GM19023 (cell line): ENCODE results near the gene NKAIN2.
"Not testable (repeated sequence)": the region's sequence is repeated elsewhere in the genome, so short reads cannot be mapped to it uniquely, and the experiment has no call there.

Experiments
- ATAC-seq: cut with Tn5 transposase; IDR thresholded peaks from one replicate; pipeline ENCODE4 v1.9.1; 2021; ENCODE audit warnings: mild to moderate bottlenecking, moderate library complexity; ENCODE audit not compliant: unreplicated experiment

The NKAIN2 gene

DNA sequence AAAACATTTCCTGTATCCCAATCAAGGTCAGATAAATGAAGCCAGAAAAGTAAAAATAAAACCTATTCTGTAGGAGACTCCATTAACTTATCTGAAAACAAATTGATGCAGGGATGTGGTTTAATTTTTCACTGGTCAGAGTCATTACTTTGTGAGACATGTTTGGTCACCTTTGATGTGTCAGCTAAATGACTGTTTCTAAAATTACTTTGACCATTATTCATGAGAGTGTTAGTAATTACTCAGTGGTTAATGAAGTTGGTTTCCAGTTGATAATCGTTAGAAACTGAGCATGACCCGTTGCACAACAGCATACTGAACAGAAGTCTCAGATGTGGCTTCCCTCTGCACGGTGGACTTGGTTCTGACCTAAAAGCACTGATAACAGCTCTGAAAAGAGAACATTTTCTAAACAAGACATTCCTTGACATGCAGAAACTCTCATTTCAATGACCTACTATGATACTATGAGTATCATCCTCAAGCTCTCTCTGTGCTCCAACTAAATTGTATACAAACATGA is 748.1 kb downstream of the NKAIN2 start:
- ATAC-seq = no peak

DNA sequence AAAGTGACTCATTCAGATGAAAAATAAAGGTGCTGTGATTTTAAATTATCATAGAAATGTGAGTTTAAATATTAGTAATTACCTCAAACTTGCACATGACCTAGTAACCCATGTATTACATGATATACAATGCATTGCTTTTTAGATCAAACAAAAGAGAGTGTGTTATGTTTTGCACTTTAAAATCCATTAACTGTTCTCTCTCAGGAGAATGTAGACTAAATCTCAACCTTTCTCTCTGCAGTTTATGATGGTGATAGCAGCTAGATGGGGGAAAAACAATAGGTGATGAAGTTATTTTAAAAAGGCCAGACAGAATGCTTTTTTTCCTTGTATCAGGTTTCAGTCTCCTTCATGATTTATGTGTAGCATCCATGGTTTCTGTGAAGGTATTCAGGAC is 754.2 kb downstream of the NKAIN2 start:
- no peak for ATAC-seq

DNA sequence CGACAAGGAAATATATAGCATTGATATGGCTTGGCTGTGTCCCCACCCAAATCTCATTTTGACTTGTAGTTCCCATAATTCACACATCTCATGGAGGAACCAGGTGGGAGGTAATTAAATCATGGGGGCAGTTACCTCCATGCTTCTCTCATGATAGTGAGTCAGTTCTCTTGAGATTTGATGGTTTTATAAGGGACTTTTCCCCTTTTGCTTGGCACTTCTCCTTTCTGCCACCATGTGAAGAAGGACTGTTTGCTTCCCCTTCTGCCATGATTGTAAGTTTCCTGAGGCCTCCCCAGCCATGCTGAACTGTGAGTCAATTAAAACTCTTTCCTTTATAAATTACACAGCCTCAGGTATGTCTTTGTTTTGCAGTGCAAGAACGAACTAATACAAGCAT is 756.4 kb downstream of the NKAIN2 start:
- ATAC-seq = not testable (repeated sequence)

DNA sequence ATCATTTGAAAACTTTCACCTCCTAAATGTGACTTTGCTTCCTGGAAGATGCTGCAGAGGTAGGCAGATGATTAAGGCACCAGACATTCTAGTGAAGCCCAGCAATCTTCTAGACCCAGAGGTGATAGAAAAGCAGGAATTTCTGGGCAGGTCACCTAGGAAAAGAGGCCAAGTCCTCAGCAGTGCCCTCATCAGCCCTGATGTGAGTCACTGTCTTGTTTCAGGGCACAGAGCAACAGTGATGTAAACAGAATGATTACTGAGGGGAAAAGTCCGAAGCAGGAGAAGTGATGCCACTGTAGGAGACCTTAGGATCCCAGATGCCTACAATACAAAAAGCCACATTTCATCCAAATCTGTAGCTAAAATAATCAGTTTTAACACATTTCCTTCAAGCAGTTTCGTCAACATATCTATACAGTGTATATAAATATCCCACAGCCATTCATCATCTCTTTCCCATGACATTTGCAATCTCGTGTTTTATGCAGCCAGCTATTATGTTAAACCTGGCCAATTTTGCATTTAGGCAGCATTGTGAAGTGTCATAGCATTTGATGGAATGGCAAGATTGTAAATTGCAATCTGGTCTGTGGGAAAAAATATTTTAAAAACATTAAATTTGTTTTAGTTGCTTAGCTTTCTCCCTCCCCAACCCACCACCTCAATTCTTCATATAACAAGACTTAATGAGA is 757.4 kb downstream of the NKAIN2 start:
- ATAC-seq = no peak

DNA sequence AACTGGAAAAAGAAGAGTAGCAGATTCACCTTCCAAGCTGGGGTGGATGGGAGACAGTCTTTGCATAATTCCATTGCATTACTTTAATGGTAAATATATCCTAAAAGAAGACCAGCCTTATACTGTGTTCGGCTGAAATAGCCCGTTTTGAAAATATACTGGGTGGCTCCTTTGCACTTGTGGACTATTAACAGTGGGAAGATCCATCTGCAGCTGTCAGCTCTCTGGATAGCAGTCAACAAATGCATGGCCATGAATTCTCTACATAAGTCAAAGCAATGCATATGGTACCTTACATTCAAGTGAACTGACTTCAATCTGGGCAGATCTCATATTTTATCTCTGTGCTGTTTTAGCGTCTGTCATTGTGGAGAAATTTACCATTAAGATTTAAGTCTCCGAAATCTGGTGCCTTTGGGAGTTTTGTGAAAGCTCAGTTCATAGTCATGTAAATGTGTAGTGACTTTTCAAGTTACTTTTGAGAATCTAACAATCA is 758.0 kb downstream of the NKAIN2 start:
- ATAC-seq = no peak

DNA sequence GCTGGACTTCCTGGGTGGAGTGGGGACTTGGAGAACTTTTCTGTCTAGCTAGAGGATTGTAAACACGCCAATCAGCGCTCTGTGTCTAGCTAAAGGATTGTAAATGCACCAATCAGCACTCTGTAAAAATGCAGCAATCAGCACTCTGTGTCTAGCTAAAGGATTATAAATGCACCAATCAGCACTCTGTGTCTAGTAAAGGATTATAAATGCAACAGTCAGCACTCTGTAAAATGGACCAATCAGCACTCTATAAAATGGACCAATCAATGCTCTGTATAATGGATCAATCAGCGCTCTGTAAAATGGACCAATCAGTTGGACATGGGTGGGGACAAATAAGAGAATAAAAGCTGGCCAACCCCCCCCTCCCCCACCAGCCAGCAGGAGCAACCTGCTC is 760.5 kb downstream of the NKAIN2 start:
- ATAC-seq = not testable (repeated sequence)

DNA sequence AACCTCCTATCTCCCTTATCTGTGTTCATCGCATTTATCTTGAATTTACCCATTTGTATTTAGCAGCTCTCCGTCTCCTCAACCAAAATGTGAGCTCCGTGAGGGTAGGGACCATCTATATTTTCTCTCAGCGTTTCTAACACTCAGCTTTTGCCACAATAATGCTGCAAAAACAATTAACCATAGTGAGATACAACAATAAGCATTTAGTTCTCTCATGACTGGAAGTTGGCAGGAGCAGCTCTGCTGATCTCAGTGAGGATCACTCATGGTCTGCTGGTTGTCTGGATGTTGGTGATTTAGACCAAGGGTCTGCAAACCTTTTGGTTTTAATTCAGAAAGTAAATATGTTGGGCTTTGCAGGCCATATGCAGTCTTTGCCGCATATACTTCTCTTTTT is 763.7 kb downstream of the NKAIN2 start:
- no peak for ATAC-seq

DNA sequence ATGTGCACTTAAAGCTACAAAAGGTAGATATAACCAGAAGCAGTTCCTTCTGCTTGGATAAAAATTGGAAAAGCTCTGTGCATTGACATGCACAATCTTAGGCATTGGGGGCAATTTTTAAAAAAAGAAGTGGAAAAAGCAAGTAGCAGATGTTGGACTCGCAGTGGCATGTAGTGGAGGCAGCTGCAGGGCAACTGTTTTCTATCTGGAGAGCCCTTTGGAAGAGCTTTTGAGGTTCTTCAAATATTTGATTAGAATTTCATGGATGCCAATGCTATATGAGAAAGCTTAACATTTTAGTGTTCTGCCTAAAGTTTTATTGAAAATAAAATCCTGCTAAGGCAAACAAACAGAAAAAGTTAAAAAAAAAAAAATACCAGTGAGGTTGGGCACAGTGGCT is 770.3 kb downstream of the NKAIN2 start:
- ATAC-seq = no peak

DNA sequence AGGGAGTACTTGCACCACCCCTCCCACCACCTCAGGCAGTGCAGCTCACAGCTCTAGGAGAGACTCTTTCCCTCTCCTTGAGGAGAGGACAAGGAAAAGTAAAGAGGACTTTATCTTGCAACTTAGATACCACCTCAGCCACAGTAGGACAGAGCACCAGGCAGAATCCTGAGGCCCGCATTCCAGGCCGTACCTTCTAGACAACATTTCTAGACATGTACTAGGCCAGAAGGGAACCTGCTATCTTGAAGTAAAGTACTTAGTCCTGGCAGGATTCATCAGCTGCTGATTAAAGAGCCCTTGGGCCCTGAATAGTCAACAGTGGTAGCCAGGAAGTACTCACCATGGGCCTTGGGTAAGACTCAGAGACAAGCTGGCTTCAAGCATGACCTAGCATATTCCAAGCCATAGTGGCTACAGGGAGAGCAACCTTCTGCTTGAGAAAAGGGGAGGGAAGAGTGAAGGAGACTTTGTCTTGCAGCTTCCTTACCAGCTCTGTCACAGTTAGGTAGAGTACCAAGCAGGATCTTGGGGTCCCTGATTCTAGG is 774.1 kb downstream of the NKAIN2 start:
- no peak for ATAC-seq

DNA sequence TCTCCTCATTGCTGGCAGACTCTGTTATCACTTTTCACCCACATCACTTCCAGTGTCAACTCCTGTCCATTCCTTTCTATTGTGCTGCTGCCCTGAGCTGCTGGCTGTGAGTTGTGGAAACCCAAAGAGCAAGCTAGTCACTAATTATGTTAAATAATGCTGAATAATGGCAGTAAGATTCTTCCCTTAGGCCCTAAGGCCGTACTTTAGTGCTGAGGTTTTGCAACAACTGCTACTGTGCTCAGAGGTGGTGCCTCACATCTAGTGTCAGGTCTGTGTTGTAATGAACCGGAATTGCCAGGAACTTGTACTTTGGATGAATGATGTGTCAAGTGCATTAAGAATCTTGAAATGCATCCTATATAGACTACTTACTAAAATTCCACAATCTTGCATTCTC is 786.3 kb downstream of the NKAIN2 start:
- no peak for ATAC-seq

DNA sequence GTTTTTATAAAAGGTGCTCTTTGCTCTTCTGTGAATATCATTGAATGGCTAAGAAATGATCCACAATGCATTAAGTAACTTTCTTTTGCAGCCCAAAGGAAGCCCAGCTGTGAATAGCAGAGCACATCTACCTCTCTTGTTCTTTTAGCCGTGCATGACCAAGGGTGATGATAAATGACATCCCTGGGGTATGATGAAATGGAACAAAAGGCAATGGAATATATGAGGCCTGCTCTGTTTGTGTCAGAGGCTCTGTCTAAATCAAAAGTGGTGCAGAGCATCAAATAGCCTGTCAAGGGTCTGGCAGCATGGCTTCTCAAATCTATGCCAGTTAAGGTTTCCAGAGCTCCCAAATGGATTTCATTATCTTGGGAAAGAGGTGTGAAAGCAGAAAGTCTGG is 796.0 kb downstream of the NKAIN2 start:
- ATAC-seq = no peak

DNA sequence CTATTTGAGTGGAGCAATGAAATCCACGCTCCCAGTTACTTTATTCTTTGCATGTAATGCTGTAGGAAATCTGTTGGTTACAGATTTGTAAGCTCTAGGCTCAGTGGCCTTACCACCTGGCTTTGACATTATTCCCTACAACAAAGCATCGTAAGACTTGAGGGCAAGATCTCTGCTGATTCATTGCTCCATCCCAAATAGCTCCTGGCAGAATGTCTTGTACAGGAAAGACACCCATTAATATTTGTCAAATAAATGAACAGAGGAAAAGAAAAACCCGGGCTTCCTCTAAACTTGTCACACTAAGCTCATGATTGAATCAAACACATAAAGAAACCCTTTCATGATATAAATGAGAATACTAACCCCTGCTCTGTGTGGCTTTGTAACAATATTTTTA is 801.1 kb downstream of the NKAIN2 start:
- ATAC-seq = no peak

DNA sequence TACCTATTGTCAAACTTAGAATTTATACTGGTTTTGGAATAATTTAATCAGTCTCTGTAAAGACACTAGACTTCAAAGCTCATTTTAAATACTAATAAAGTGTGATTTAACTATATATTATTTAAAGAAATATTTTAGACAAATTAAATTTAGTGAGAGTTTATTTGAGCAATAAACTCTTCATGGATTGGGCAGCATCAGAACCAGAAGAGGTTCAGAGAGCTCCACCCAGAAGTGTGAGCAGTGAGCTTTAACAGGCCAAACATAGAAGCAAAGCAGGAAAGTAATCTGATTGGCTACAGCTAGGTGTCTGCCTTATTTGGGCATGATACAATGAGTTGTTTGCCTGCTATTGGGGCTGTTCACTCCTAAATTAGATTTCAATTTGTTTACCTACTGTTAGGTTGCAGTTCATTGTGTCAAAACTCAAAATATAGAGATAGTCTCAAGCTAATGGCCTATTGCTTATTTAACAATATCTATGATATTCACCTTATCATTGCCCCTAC is 803.5 kb downstream of the NKAIN2 start:
- no peak for ATAC-seq

DNA sequence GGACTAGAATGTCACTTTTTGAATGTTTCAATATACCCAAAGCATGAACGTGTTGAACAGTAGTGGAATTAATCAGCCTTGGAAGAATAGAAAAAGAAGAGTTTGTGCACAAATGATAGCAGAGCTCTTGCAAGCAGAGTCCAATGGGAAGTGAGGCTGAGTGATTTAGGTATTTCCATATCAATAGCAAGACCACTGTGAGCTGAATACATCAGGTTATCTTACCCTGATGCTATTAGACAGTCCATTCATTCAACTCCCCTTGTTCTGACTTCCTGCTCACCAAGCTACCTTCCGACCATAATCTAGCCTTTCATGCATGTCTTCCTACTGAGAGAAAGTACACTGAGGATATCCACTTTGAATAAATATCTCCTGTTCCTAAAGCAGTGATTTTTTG is 809.4 kb downstream of the NKAIN2 start:
- ATAC-seq = no peak

DNA sequence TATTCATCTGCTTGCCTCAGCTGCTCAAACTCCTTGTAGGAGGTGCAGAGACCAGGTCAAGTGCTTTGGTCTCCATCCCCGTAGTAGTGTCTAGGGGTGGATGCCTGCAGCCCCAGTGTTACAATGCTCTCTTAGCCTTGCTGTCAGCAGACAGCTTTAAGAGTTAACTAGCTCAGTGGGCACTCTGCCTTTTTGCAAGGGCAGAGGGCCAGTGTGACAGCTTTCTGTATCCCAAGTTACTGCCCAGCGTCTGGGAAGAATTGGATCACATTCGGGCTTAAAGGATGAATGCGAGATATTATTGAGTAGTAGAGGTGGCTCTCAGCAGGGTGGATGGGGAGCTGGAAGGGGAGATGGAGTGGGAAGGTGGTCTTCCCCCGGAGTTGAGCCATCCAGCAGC is 818.7 kb downstream of the NKAIN2 start:
- ATAC-seq = no peak

DNA sequence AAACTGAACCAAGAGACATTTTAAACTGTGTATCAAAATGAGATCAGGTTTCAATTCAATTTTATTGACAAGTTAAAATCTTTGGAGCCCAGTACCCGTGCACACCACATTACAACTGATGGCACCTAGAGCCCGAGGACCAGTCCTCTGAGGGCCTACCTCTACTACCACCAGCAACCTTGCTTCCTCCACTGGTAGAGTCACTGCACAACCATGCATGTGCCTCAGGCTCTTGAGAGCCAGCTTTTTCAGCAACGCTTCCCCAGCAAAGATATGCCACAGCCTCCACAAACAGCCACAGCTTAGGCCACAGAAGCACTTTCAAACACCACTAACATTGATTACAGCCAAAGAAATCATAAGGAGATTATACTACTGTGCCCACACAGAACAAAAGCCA is 830.0 kb downstream of the NKAIN2 start:
- no peak for ATAC-seq

DNA sequence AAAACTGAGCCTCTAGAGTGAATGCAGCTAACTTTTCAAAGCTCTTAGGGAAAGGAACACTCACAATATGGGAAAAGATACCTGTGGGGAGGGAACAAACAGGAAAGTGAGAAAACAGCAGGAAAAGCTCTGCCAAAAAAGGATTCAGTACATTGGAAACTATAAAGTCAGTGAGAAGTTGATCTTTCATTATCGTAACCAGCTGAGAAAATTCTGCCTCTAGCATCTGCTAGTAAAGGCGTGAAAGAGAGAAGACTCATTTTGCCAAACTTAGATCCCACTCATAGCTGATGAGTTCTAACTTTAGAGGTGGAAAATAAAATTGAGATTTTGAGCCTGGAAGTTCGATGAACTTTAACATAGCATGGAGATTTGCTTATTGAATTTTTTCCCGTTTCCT is 836.8 kb downstream of the NKAIN2 start:
- no peak for ATAC-seq

DNA sequence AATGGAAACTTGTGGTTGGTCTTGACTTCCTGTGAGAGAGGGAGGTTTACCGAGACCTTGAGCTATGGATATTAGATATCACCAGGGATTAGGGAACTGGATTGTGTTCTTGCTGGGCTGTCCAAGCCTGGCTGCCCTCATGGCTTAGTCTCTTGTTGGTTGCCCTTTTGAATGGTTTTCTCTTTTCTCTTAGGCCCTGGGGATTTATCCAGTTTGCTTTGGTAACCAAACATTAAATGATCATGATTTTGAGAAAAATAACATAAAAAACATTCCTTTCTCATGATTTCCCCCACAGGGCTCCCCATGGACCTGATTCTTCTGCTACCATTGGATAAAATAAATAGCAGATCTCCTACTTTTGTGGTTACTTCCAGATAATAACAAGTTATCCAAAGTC is 852.2 kb downstream of the NKAIN2 start:
- no peak for ATAC-seq

DNA sequence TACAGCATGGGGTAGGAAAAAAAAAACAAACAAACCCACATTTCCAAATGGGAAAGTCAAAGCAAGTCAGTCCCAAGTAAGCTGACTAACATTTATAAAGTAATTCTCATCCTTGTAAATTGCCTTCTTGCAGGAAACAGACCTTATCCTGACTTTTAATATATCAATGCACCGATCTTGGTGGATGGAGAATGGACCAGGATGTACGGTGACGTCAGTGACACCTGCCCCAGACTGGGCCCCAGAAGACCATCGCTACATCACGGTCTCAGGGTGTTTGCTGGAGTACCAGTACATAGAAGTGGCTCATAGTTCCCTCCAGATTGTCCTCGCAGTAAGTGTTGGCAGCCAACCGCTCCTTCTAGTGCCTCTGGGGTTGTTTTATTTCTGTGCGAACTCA is 854.4 kb downstream of the NKAIN2 start:
- no peak for ATAC-seq

DNA sequence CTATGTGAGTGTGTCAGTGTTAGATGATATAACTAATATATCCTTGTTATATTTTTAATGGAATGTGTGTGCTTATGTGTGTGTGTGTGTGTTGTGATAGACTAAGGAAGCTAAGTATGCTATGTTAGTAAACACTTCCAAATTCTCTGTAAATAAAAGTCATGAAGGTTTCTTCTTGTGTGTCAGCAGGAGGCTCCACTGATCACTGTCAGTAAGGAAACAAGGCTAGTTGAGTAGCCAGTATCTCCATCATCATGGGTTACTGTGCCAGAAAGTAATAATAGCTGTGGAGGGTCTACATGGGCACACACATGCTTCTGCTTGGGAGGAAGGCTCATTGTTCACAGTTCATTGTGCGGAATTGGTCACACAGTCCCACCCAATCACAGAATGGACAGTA is 855.8 kb downstream of the NKAIN2 start:
- no peak for ATAC-seq

DNA sequence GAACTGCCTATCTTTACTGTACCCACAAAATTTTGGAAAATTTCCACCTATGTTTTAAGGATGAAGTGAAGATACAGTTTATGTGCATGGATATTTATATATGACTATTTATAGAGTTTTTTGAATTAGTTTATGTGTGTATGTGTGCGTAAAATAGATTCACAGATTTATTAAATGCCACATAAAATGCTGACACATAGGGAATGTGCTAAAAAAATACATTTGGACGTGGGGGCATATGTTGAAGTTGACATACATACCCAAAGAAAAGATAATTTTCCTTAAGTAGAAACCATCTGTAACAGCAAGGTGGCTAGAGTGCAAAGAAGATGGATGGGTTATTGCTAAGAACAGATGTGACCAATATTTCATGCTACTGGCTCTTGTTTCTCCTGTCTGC is 856.5 kb downstream of the NKAIN2 start:
- ATAC-seq = no peak

DNA sequence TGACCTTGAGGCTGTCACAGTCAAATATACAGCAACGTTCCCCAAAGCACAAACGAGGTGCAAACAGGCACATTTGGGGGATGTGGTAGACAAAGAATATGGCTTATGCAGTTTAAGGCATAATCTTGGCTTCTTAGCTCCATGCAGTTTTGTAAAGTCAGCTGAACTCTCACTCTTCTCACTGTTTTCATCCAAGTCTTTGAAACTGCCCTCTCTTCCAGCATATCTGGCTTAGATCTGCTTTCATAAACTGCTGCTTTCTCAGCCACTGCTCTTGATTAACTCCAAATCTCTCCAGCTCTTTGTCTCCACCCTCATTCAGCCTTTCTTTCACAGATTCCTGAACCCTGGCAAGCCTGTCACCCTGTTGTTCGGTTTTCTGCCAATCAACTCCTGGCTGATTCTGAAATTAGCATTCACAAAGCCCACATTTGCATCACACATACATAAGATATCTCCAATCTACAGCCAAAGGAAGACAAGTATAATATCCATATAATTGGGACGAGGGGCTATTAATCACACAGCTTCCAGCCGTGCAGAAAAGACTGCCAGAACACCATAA is 857.5 kb downstream of the NKAIN2 start:
- no peak for ATAC-seq
